Left lung (tissue), 10 donors: ENCODE results near the gene GBP5. TPM values are rescaled to one million over a fixed set of nuclear protein-coding genes. Genes with fewer than 3 reads are reported as not detected.

Experiments used
- ATAC-seq: fragments of 200-7000 bp; cut with Tn5 transposase; one replicate; pipeline ENCODE4 v1.9.1; 2020; ENCODE audit warnings: moderate library complexity
- DNase-seq, 4 donors: peaks; one replicate each; pipeline ENCODE4 v3.0.0-alpha.2; 2013 to 2020
- H3K27ac ChIP-seq, 2 donors: fragments of 200-600 bp; sonication (generic) in 1 of 2; one replicate each; pipeline versions ENCODE4 v1.5.0 to v1.8.0; 2020 to 2021
- H3K27me3 ChIP-seq, 2 donors: fragments of 200-600 bp; sonication (generic) in 1 of 2; one replicate each; pipeline versions ENCODE4 v1.5.0 to v1.8.0; 2020 to 2021
- H3K36me3 ChIP-seq, 2 donors: fragments of 200-600 bp; sonication (generic) in 1 of 2; one replicate each; pipeline versions ENCODE4 v1.5.0 to v1.8.0; 2020 to 2021
- H3K4me1 ChIP-seq, 2 donors: fragments of 200-600 bp; one replicate each; pipeline ENCODE4 v1.8.0; 2021
- H3K4me3 ChIP-seq, 2 donors: fragments of 200-600 bp; sonication (generic) in 1 of 2; one replicate each; pipeline versions ENCODE4 v1.5.0 to v1.8.0; 2020 to 2021; ENCODE audit warnings: mild to moderate bottlenecking in 1 of 2
- H3K9me3 ChIP-seq, 2 donors: fragments of 200-600 bp; sonication (generic) in 1 of 2; one replicate each; pipeline versions ENCODE4 v1.5.0 to v1.8.0; 2020 to 2021
- intact Hi-C, 2 donors: fragments of 100-400 bp; cut with DNase I; formaldehyde crosslinking; loops; one replicate each; pipeline versions ENCODE4 v1.11.2 to v1.14.2; 2022
- polyA plus RNA-seq, 6 donors: library from polyadenylated mRNA; unstranded; fragments of 120-200 nt; gene quantifications; one replicate each; pipeline ENCODE4 v1.2.1, GENCODE V29; 2013; ENCODE audit not compliant: insufficient read length in 6 of 6
- total RNA-seq, 2 donors: library from RNA; stranded (reverse); fragmentation: NEBNext Ultra II Directional; extraction: Animal tissue kit (Norgen Biotek cat#: 25700); gene quantifications; one replicate each; pipeline ENCODE4 v1.2.1, GENCODE V29; 2021
- TF ChIP-seq, protein P1 (sequence below), 2 donors: fragments of 200-600 bp; sonication (generic) in 1 of 2; IDR thresholded peaks; one replicate each; pipeline versions ENCODE4 v1.5.0 to v1.8.0; 2021; ENCODE audit warnings: antibody characterized with exemption in 2 of 2
- donor health status: DM: no; HTN: yes; CAD: no.
- donor health status: DM: no; HTN: no; CAD: no.

Gene GBP5
- total and polyA plus RNA-seq, 8 donors, result 0.55 to 17.4 (median 1.4) TPM

DNA sequence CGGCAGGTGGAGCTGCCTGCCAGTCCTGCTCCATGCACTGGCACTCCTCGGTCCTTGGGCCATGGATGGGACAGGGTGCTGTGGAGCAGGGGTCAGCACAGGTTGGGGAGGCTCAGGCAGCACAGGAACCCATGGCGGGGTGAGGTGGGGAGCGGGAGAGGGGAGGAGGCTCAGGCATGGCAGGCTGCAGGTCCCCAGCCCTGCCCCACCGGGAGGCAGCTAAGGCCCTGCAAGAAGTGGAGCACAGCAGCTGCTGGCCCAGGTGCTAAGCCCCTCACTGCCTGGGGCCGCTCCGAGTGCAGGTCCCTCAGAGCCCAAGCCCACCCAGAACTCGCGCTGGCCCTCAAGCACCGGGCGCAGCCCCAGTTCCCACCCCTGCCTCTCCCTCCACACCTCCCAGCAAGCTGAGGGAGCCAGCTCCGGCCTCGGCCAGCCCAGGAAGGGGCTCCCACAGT is 691 bp upstream of the GBP5 start:
- DNase-seq (peak in 1 of 4 donors; percentile 80), ATAC-seq (no peak)
- Histone ChIP-seq H3K27me3 (no peaks in the 10 kb centered on the region), H3K4me3 (peak overlapping the region in 1 of 2 donors; percentile 41), H3K27ac (peak overlapping the region in 1 of 2 donors; percentile 82), H3K4me1 (peaks cover 3 to 27% of the 10 kb centered on the region in 2 donors), H3K9me3 (peaks cover 0 to 2% of the 10 kb centered on the region in 2 donors), H3K36me3 (peaks cover 0 to 3% of the 10 kb centered on the region in 2 donors)
- intact Hi-C loops, result no loop called here
- TF ChIP-seq, protein P1, sequence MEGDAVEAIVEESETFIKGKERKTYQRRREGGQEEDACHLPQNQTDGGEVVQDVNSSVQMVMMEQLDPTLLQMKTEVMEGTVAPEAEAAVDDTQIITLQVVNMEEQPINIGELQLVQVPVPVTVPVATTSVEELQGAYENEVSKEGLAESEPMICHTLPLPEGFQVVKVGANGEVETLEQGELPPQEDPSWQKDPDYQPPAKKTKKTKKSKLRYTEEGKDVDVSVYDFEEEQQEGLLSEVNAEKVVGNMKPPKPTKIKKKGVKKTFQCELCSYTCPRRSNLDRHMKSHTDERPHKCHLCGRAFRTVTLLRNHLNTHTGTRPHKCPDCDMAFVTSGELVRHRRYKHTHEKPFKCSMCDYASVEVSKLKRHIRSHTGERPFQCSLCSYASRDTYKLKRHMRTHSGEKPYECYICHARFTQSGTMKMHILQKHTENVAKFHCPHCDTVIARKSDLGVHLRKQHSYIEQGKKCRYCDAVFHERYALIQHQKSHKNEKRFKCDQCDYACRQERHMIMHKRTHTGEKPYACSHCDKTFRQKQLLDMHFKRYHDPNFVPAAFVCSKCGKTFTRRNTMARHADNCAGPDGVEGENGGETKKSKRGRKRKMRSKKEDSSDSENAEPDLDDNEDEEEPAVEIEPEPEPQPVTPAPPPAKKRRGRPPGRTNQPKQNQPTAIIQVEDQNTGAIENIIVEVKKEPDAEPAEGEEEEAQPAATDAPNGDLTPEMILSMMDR (IDR thresholded peaks at IDR 0.05), result no peak

GRCh38 chr1:89271341-89272015 is 1.2 kb downstream of the GBP5 start:
- peaks cover 0 to 14% of the 10 kb centered on the region in 2 donors for H3K36me3 ChIP-seq
- TF ChIP-seq, protein P1 (IDR thresholded peaks at IDR 0.05), result no peak
- peaks cover 3 to 27% of the 10 kb centered on the region in 2 donors for H3K4me1 ChIP-seq
- H3K27ac ChIP-seq, result peak overlapping the region in 1 of 2 donors; percentile 82
- peaks cover 0 to 2% of the 10 kb centered on the region in 2 donors for H3K9me3 ChIP-seq
- ATAC-seq, result peak; percentile 38
- DNase-seq, result peak in 1 of 4 donors; percentile 19
- intact Hi-C loops, result no loop called here
- peak overlapping the region in 1 of 2 donors; percentile 41 for H3K4me3 ChIP-seq
- H3K27me3 ChIP-seq, result no peaks in the 10 kb centered on the region

- Histone ChIP-seq H3K27me3 (no peaks in the 10 kb centered on the region), H3K27ac (no peak overlapping the region), H3K4me1 (peaks cover 3 to 27% of the 10 kb centered on the region in 2 donors), H3K9me3 (peaks cover 0 to 2% of the 10 kb centered on the region in 2 donors), H3K4me3 (peak overlapping the region in 1 of 2 donors; percentile 41), H3K36me3 (peaks cover 0 to 23% of the 10 kb centered on the region in 2 donors)
- no peak for DNase-seq
- TF ChIP-seq, protein P1 (IDR thresholded peaks at IDR 0.05), result no peak
- intact Hi-C loops, result no loop called here
- ATAC-seq, result no peak
Observed at GRCh38 chr1:89270423-89270822, 2.2 kb downstream of the GBP5 start.

GRCh38 chr1:89269277-89269676 is 3.4 kb downstream of the GBP5 start:
- Histone ChIP-seq H3K27ac (no peak overlapping the region), H3K4me3 (peak overlapping the region in 1 of 2 donors; percentile 41), H3K27me3 (no peaks in the 10 kb centered on the region), H3K36me3 (peaks cover 0 to 30% of the 10 kb centered on the region in 2 donors), H3K4me1 (peaks cover 0 to 17% of the 10 kb centered on the region in 2 donors), H3K9me3 (peaks cover 0 to 2% of the 10 kb centered on the region in 2 donors)
- DNase-seq, result no peak
- no peak for ATAC-seq
- TF ChIP-seq, protein P1 (IDR thresholded peaks at IDR 0.05), result no peak
- intact Hi-C loops, result no loop called here

GRCh38 chr1:89262643-89263042 is 10.0 kb downstream of the GBP5 start:
- Histone ChIP-seq H3K4me3 (no peak overlapping the region), H3K27me3 (no peaks in the 10 kb centered on the region), H3K27ac (peak overlapping the region in 1 of 2 donors; percentile 71), H3K36me3 (peaks cover 0 to 44% of the 10 kb centered on the region in 2 donors), H3K9me3 (no peaks in the 10 kb centered on the region), H3K4me1 (peaks cover 0 to 39% of the 10 kb centered on the region in 2 donors)
- DNase-seq (no peak), ATAC-seq (peak; percentile 47)
- intact Hi-C loops, result no loop called here
- TF ChIP-seq, protein P1 (IDR thresholded peaks at IDR 0.05), result no peak
